KMS-11 (cell line): ENCODE measurements around the gene MYO9B.

Source experiments
- H2AFZ ChIP-seq: fragments of 200-600 bp; sonication (generic); 2 replicates; pipeline ENCODE4 v1.6.1; 2016; ENCODE audit warnings: antibody characterized with exemption, mixed run types, low read depth
- H3K27ac ChIP-seq: fragments of 200-600 bp; sonication (generic); 2 replicates; pipeline ENCODE4 v1.6.1; 2016; ENCODE audit warnings: mild to moderate bottlenecking, mixed run types
- H3K27me3 ChIP-seq: fragments of 200-600 bp; sonication (generic); 2 replicates; pipeline ENCODE4 v1.6.1; 2017; ENCODE audit warnings: mild to moderate bottlenecking, low read depth, mixed run types, moderate library complexity; ENCODE audit not compliant: insufficient read depth
- H3K36me3 ChIP-seq: fragments of 200-600 bp; sonication (generic); 2 replicates; pipeline ENCODE4 v1.6.1; 2017; ENCODE audit warnings: mild to moderate bottlenecking, mixed run types; ENCODE audit not compliant: insufficient read depth
- H3K4me1 ChIP-seq: fragments of 200-600 bp; sonication (generic); 2 replicates; pipeline ENCODE4 v1.6.1; 2016; ENCODE audit warnings: mild to moderate bottlenecking, low read depth, mixed run types; ENCODE audit not compliant: poor library complexity, severe bottlenecking
- H3K4me2 ChIP-seq: fragments of 200-600 bp; sonication (generic); 2 replicates; pipeline ENCODE4 v1.7.0; 2016; ENCODE audit warnings: mild to moderate bottlenecking, mixed run types
- H3K4me3 ChIP-seq: fragments of 200-600 bp; sonication (generic); IDR thresholded peaks from 2 replicates; pipeline ENCODE4 v1.6.1; 2017; ENCODE audit warnings: low read depth, low read length, mixed read lengths; ENCODE audit not compliant: insufficient read depth
- H3K79me2 ChIP-seq: fragments of 200-600 bp; sonication (generic); 2 replicates; pipeline ENCODE4 v1.6.1; 2016; ENCODE audit warnings: low read depth, mixed run types; ENCODE audit not compliant: insufficient read depth
- H3K9ac ChIP-seq: fragments of 200-600 bp; sonication (generic); 2 replicates; pipeline ENCODE4 v1.6.1; 2016; ENCODE audit warnings: mild to moderate bottlenecking, mixed run types
- H4K20me1 ChIP-seq: fragments of 200-600 bp; sonication (generic); 2 replicates; pipeline ENCODE4 v1.6.1; 2016; ENCODE audit warnings: mild to moderate bottlenecking, mixed run types; ENCODE audit not compliant: insufficient read depth
- CTCF ChIP-seq: fragments of 200-600 bp; sonication (generic); conservative IDR thresholded peaks from 2 replicates; pipeline ENCODE4 v1.6.1; 2017; ENCODE audit warnings: low read depth, mild to moderate bottlenecking, antibody characterized with exemption, low read length, moderate library complexity, mixed read lengths

MYO9B gene

GRCh38 chr19:17112271-17112670, 36.7 kb downstream of the MYO9B start:
- Histone ChIP-seq H3K27me3 (no peaks in the 10 kb centered on the region), H3K27ac (no peak overlapping the region), H3K4me3 (no peak overlapping the region), H3K36me3 (no peaks in the 10 kb centered on the region), H2AFZ (no peak overlapping the region), H3K4me1 (no peaks in the 10 kb centered on the region), H4K20me1 (no peaks in the 10 kb centered on the region), H3K9ac (no peak overlapping the region), H3K4me2 (no peak overlapping the region), H3K79me2 (no peaks in the 10 kb centered on the region)
- no peak for TF ChIP-seq CTCF

GRCh38 chr19:17112700-17113099, 37.1 kb downstream of the MYO9B start:
- Histone ChIP-seq H3K36me3 (no peaks in the 10 kb centered on the region), H3K27ac (no peak overlapping the region), H3K4me3 (no peak overlapping the region), H3K4me2 (no peak overlapping the region), H3K27me3 (no peaks in the 10 kb centered on the region), H3K79me2 (no peaks in the 10 kb centered on the region), H2AFZ (no peak overlapping the region), H3K9ac (no peak overlapping the region), H3K4me1 (no peaks in the 10 kb centered on the region), H4K20me1 (no peaks in the 10 kb centered on the region)
- no peak for TF ChIP-seq CTCF

DNA sequence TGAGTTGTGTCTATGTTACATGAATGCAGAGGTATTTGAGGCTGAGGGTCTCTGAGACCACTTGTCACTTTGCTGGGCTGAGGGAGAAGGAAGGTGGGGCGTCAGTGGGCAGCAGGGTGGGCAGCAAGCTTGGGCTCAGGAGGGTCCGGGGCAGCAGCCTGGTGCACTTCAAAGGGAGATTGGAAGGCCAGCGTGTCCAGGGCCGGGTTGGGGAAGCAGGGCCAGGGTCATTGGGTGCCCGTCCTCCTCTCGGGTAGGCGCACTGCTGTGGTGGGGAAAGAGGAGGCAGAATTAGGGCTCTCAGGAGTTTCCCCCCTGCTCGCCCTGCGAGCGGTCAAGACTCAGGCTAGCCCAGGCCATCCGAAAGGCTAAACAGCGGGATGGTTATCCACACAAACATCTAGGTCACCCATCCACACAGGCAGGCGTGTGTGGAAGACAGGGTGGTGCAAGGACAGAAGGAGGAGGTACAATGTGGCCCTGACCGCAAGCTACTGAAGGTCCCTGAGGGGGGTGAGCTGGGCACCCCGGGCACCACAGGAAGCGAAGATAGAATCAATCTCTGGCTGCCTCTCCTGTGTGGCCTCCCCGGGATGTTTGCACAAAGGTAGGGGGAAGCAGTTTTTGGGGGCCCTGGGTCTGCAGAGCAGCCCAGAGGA, 37.7 kb downstream of the MYO9B start:
- H3K4me3 ChIP-seq: no peak overlapping the region
- H3K79me2 ChIP-seq: no peaks in the 10 kb centered on the region

GRCh38 chr19:17114414-17114831, 38.8 kb downstream of the MYO9B start:
- no peak overlapping the region for H3K4me3 ChIP-seq
- H3K4me2 ChIP-seq: no peak overlapping the region
- H3K36me3 ChIP-seq: no peaks in the 10 kb centered on the region
- H3K27me3 ChIP-seq: no peaks in the 10 kb centered on the region
- H3K9ac ChIP-seq: no peak overlapping the region
- TF ChIP-seq CTCF: no peak
- H4K20me1 ChIP-seq: no peaks in the 10 kb centered on the region
- no peak overlapping the region for H2AFZ ChIP-seq
- H3K79me2 ChIP-seq: no peaks in the 10 kb centered on the region
- H3K4me1 ChIP-seq: no peaks in the 10 kb centered on the region
- H3K27ac ChIP-seq: no peak overlapping the region

More for the DNA sequence above, 37.7 kb downstream of the MYO9B start:
- Histone ChIP-seq H3K27ac (no peak overlapping the region), H2AFZ (no peak overlapping the region), H3K36me3 (no peaks in the 10 kb centered on the region), H4K20me1 (no peaks in the 10 kb centered on the region), H3K4me1 (no peaks in the 10 kb centered on the region), H3K27me3 (no peaks in the 10 kb centered on the region), H3K9ac (no peak overlapping the region), H3K4me2 (no peak overlapping the region)
- no peak for TF ChIP-seq CTCF
